Activated naive CD8-positive, alpha-beta T cell treated with anti-CD3 and anti-CD28 coated beads, Interleukin-2, amount 10 ng/mL, durations not matched to agents 7 days and 5 days (primary cell): ENCODE results near the gene IFI27. TPM values are rescaled to one million over a fixed set of nuclear protein-coding genes. Genes with fewer than 3 reads are reported as not detected.

Experiments used
- ATAC-seq: fragments of 150-1000 bp; cut with Tn5 transposase; one replicate; pipeline ENCODE4 v1.10.0; 2021; ENCODE audit warnings: low read depth, moderate library complexity
- POLR2A ChIA-PET: fragments of 350-600 bp; sonication (Branson Sonifier 250); formaldehyde crosslinking; loops from one replicate; lab custom pipeline; 2021; ENCODE audit warnings: antibody characterized with exemption; lab: Charles Lee
- DNase-seq: peaks from one replicate; pipeline ENCODE4 v3.0.0; 2021
- H3K27ac Mint-ChIP-seq: one replicate; pipeline ENCODE4 v1.8.0; 2022; ENCODE audit warnings: mild to moderate bottlenecking, mixed read lengths
- H3K27me3 Mint-ChIP-seq: one replicate; pipeline ENCODE4 v1.8.0; 2022; ENCODE audit warnings: mild to moderate bottlenecking, moderate library complexity, mixed read lengths
- H3K36me3 Mint-ChIP-seq: one replicate; pipeline ENCODE4 v1.8.0; 2021; ENCODE audit warnings: mild to moderate bottlenecking, mixed read lengths
- H3K4me1 Mint-ChIP-seq: one replicate; pipeline ENCODE4 v1.8.0; 2021; ENCODE audit warnings: mixed read lengths
- H3K4me3 Mint-ChIP-seq: one replicate; pipeline ENCODE4 v1.8.0; 2022; ENCODE audit warnings: mild to moderate bottlenecking, moderate library complexity, mixed read lengths
- H3K9me3 Mint-ChIP-seq: one replicate; pipeline ENCODE4 v1.8.0; 2021; ENCODE audit warnings: mixed read lengths
- total RNA-seq, 2 experiments: library from RNA; stranded (reverse); gene quantifications; one replicate each; pipeline ENCODE4 v1.2.3, GENCODE V29; 2021

Gene IFI27
- total RNA-seq, 2 experiments from 2014 or later, result 237 to 274 TPM

- H3K9me3 Mint-ChIP-seq, result peaks cover 2% of the 10 kb centered on the region
- H3K4me1 Mint-ChIP-seq, result peaks cover 32% of the 10 kb centered on the region
- POLR2A ChIA-PET, result interaction anchor here (1.0 to 2.0 kb wide), 4 partner anchors 12 to 31 kb away, joined by 3 to 11 read pairs (median 6); partner anchors contain the start of genes DDX24, IFI27L1 and IFI27L2
- H3K36me3 Mint-ChIP-seq, result peaks cover 33% of the 10 kb centered on the region
- ATAC-seq (no peak), DNase-seq (no peak)
- peak overlapping the region; percentile 92 for H3K27ac Mint-ChIP-seq
- H3K27me3 Mint-ChIP-seq, result no peaks in the 10 kb centered on the region
- H3K4me3 Mint-ChIP-seq, result peak overlapping the region; percentile 85
These were observed 950 bp downstream of the IFI27 start for GRCh38 chr14:94111276-94112095.

- no peaks in the 10 kb centered on the region for H3K27me3 Mint-ChIP-seq
- H3K4me1 Mint-ChIP-seq, result peaks cover 35% of the 10 kb centered on the region
- peaks cover 2% of the 10 kb centered on the region for H3K9me3 Mint-ChIP-seq
- ATAC-seq (no peak), DNase-seq (no peak)
- H3K36me3 Mint-ChIP-seq, result peaks cover 27% of the 10 kb centered on the region
- peak overlapping the region; percentile 85 for H3K4me3 Mint-ChIP-seq
- H3K27ac Mint-ChIP-seq, result peak overlapping the region; percentile 68
- POLR2A ChIA-PET, result no interaction called here
These were observed 2.1 kb downstream of the IFI27 start for GRCh38 chr14:94112513-94113063.

GRCh38 chr14:94113073-94113472 is 2.5 kb downstream of the IFI27 start:
- peaks cover 40% of the 10 kb centered on the region for H3K4me1 Mint-ChIP-seq
- peak overlapping the region; percentile 8 for H3K27ac Mint-ChIP-seq
- peaks cover 1% of the 10 kb centered on the region for H3K27me3 Mint-ChIP-seq
- no peaks in the 10 kb centered on the region for H3K9me3 Mint-ChIP-seq
- peaks cover 24% of the 10 kb centered on the region for H3K36me3 Mint-ChIP-seq
- ATAC-seq (no peak), DNase-seq (no peak)
- H3K4me3 Mint-ChIP-seq, result peak overlapping the region; percentile 85
- POLR2A ChIA-PET, result no interaction called here

GRCh38 chr14:94113490-94113889 is 3.0 kb downstream of the IFI27 start:
- DNase-seq (no peak), ATAC-seq (no peak)
- POLR2A ChIA-PET, result interaction anchor here (1.4 kb wide), 1 partner anchor 13 kb away, joined by 3 read pairs; no protein-coding TSS in a partner anchor
- no peak overlapping the region for H3K27ac Mint-ChIP-seq
- H3K4me1 Mint-ChIP-seq, result peaks cover 43% of the 10 kb centered on the region
- no peaks in the 10 kb centered on the region for H3K9me3 Mint-ChIP-seq
- peaks cover 19% of the 10 kb centered on the region for H3K36me3 Mint-ChIP-seq
- H3K27me3 Mint-ChIP-seq, result peaks cover 1% of the 10 kb centered on the region
- peak overlapping the region; percentile 16 for H3K4me3 Mint-ChIP-seq

GRCh38 chr14:94113908-94114588 is 3.5 kb downstream of the IFI27 start:
- peaks cover 43% of the 10 kb centered on the region for H3K4me1 Mint-ChIP-seq
- DNase-seq, result no peak
- peaks cover 1% of the 10 kb centered on the region for H3K27me3 Mint-ChIP-seq
- peaks cover 17% of the 10 kb centered on the region for H3K36me3 Mint-ChIP-seq
- no peak overlapping the region for H3K27ac Mint-ChIP-seq
- ATAC-seq, result no peak
- H3K9me3 Mint-ChIP-seq, result no peaks in the 10 kb centered on the region
- POLR2A ChIA-PET, result interaction anchor here (1.4 to 1.6 kb wide), 4 partner anchors 11 to 33 kb away, joined by 3 to 5 read pairs (median 4); partner anchors contain the start of genes DDX24 and IFI27L1
- H3K4me3 Mint-ChIP-seq, result peak overlapping the region; percentile 16

- Mint-ChIP-seq H3K9me3 (peaks cover 3% of the 10 kb centered on the region), H3K4me3 (peak overlapping the region; percentile 9), H3K36me3 (peaks cover 17% of the 10 kb centered on the region), H3K4me1 (peaks cover 43% of the 10 kb centered on the region), H3K27ac (peak overlapping the region; percentile 9), H3K27me3 (peaks cover 4% of the 10 kb centered on the region)
- ATAC-seq, result no peak
- no peak for DNase-seq
- POLR2A ChIA-PET, result interaction anchor here (1.4 to 1.6 kb wide), 4 partner anchors 10 to 33 kb away, joined by 3 to 5 read pairs (median 4); partner anchors contain the start of genes DDX24 and IFI27L1
These were observed 4.1 kb downstream of the IFI27 start for GRCh38 chr14:94114589-94115057.

- H3K4me1 Mint-ChIP-seq, result peaks cover 39% of the 10 kb centered on the region
- H3K27ac Mint-ChIP-seq, result peak overlapping the region; percentile 9
- peaks cover 6% of the 10 kb centered on the region for H3K9me3 Mint-ChIP-seq
- POLR2A ChIA-PET, result interaction anchor here (1.4 to 1.6 kb wide), 4 partner anchors 10 to 34 kb away, joined by 3 to 5 read pairs (median 4); partner anchors contain the start of genes DDX24 and IFI27L1
- DNase-seq (no peak), ATAC-seq (no peak)
- H3K27me3 Mint-ChIP-seq, result peaks cover 4% of the 10 kb centered on the region
- H3K36me3 Mint-ChIP-seq, result peaks cover 15% of the 10 kb centered on the region
- H3K4me3 Mint-ChIP-seq, result peak overlapping the region; percentile 9
These were observed 4.6 kb downstream of the IFI27 start for GRCh38 chr14:94115058-94115591.

- no peak overlapping the region for H3K27ac Mint-ChIP-seq
- POLR2A ChIA-PET, result interaction anchor here (1.5 to 1.6 kb wide), 3 partner anchors 9 to 34 kb away, joined by 4 to 5 read pairs (median 4); partner anchors contain the start of genes DDX24 and IFI27L1
These were observed 5.1 kb downstream of the IFI27 start for GRCh38 chr14:94115631-94116030.

GRCh38 chr14:94116701-94117100 is 6.2 kb downstream of the IFI27 start:
- Mint-ChIP-seq H3K9me3 (peaks cover 15% of the 10 kb centered on the region), H3K27me3 (peaks cover 9% of the 10 kb centered on the region), H3K27ac (no peak overlapping the region), H3K4me3 (no peak overlapping the region), H3K4me1 (peaks cover 31% of the 10 kb centered on the region), H3K36me3 (peaks cover 12% of the 10 kb centered on the region)
- no peak for DNase-seq
- POLR2A ChIA-PET, result interaction anchor here (1.0 kb wide), 1 partner anchor 13 kb away, joined by 3 read pairs; the partner anchor contains the start of gene IFI27L2
- no peak for ATAC-seq

More at GRCh38 chr14:94115631-94116030, 5.1 kb downstream of the IFI27 start:
- Mint-ChIP-seq H3K4me3 (no peak overlapping the region), H3K27me3 (peaks cover 4% of the 10 kb centered on the region), H3K9me3 (peaks cover 9% of the 10 kb centered on the region), H3K4me1 (peaks cover 35% of the 10 kb centered on the region), H3K36me3 (peaks cover 12% of the 10 kb centered on the region)
- ATAC-seq, result no peak
- no peak for DNase-seq

- H3K4me1 Mint-ChIP-seq, result peaks cover 24% of the 10 kb centered on the region
- H3K27ac Mint-ChIP-seq, result no peak overlapping the region
- DNase-seq, result no peak
- no peak overlapping the region for H3K4me3 Mint-ChIP-seq
- peaks cover 4% of the 10 kb centered on the region for H3K36me3 Mint-ChIP-seq
- H3K27me3 Mint-ChIP-seq, result peaks cover 9% of the 10 kb centered on the region
- POLR2A ChIA-PET, result no interaction called here
- peaks cover 16% of the 10 kb centered on the region for H3K9me3 Mint-ChIP-seq
- no peak for ATAC-seq
These were observed 7.3 kb downstream of the IFI27 start for GRCh38 chr14:94117856-94118255.

- ATAC-seq (no peak), DNase-seq (no peak)
- Mint-ChIP-seq H3K4me3 (no peak overlapping the region), H3K36me3 (peaks cover 4% of the 10 kb centered on the region), H3K9me3 (peaks cover 18% of the 10 kb centered on the region), H3K4me1 (peaks cover 20% of the 10 kb centered on the region), H3K27me3 (peaks cover 9% of the 10 kb centered on the region), H3K27ac (no peak overlapping the region)
- POLR2A ChIA-PET, result interaction anchor here (1.0 kb wide), 1 partner anchor 9 kb away, joined by 5 read pairs; no protein-coding TSS in a partner anchor
These were observed 8.5 kb downstream of the IFI27 start for GRCh38 chr14:94119071-94119470.

GRCh38 chr14:94120667-94121340 is 10.3 kb downstream of the IFI27 start:
- peaks cover 18% of the 10 kb centered on the region for H3K9me3 Mint-ChIP-seq
- peaks cover 11% of the 10 kb centered on the region for H3K4me1 Mint-ChIP-seq
- peaks cover 10% of the 10 kb centered on the region for H3K27me3 Mint-ChIP-seq
- ATAC-seq (no peak), DNase-seq (no peak)
- POLR2A ChIA-PET, result no interaction called here
- no peak overlapping the region for H3K4me3 Mint-ChIP-seq
- no peak overlapping the region for H3K27ac Mint-ChIP-seq
- H3K36me3 Mint-ChIP-seq, result no peaks in the 10 kb centered on the region
